ENCODE results near the gene GPATCH3.
A peak's percentile ranks its signal among the peaks of the same experiment; 100 is the strongest.
"Not testable (repeated sequence)": the region's sequence is repeated elsewhere in the genome, so short reads cannot be mapped to it uniquely, and the experiment has no call there.

Gene GPATCH3

GRCh38 chr1:26911399-26912146, 11.3 kb upstream of the GPATCH3 start:
- DNase-seq: no peak

- no peak for DNase-seq
Observed at GRCh38 chr1:26910343-26911160, 10.3 kb upstream of the GPATCH3 start.

- DNase-seq: no peak
Observed at GRCh38 chr1:26909951-26910342, 9.7 kb upstream of the GPATCH3 start.

- DNase-seq: no peak
Observed at GRCh38 chr1:26907071-26907917, 7.0 kb upstream of the GPATCH3 start.

- no peak for DNase-seq
Observed at GRCh38 chr1:26900815-26901511, 696 bp upstream of the GPATCH3 start.

- DNase-seq: no peak
Observed at GRCh38 chr1:26897351-26897750, 2.9 kb downstream of the GPATCH3 start.

GRCh38 chr1:26894263-26894662, 6.0 kb downstream of the GPATCH3 start:
- DNase-seq: no peak

GRCh38 chr1:26890467-26890796, 9.8 kb downstream of the GPATCH3 start:
- no peak for DNase-seq

GRCh38 chr1:26889551-26890466, 10.5 kb downstream of the GPATCH3 start, which contains the start of gene GPN2:
TSS of gene GPN2 (minus strand) at chr1:26890283. CDS start at chr1:26890096, 187 bp downstream.
- DNase-seq: peak; percentile 78

GRCh38 chr1:26888231-26888630, 12.0 kb downstream of the GPATCH3 start:
- DNase-seq: no peak

- peak in 1 of 2 donors; percentile 27 for DNase-seq
Observed at GRCh38 chr1:26887125-26887524, 13.1 kb downstream of the GPATCH3 start.

- no peak for DNase-seq
Observed at GRCh38 chr1:26882696-26883463, 17.4 kb downstream of the GPATCH3 start.

- not testable (repeated sequence) for DNase-seq
Observed at GRCh38 chr1:26881611-26882010, 18.7 kb downstream of the GPATCH3 start.

GRCh38 chr1:26879793-26880192, 20.5 kb downstream of the GPATCH3 start:
- no peak for DNase-seq

- DNase-seq: no peak
Observed at GRCh38 chr1:26877326-26877725, 22.9 kb downstream of the GPATCH3 start.

- DNase-seq: no peak
Observed at GRCh38 chr1:26874896-26875295, 25.4 kb downstream of the GPATCH3 start.

GRCh38 chr1:26873097-26873496, 27.2 kb downstream of the GPATCH3 start:
- DNase-seq: not testable (repeated sequence)

GRCh38 chr1:26864610-26865480, 35.4 kb downstream of the GPATCH3 start:
- DNase-seq: peak; percentile 94 to 96

- no peak for DNase-seq
Observed at GRCh38 chr1:26863685-26864077, 36.6 kb downstream of the GPATCH3 start.

Measured in CD4-positive, alpha-beta T cell treated with Interleukin-1 beta for 1 hour (primary cell).